Osteocyte (in vitro differentiated cells): ENCODE results near the gene BOK. TPM values are rescaled to one million over a fixed set of nuclear protein-coding genes. Genes with fewer than 3 reads are reported as not detected.

Experiments
- DNase-seq: peaks from one replicate; pipeline ENCODE4 v3.0.0; 2021; ENCODE audit warnings: mixed read lengths; ENCODE audit not compliant: unreplicated experiment; ENCODE audit errors: extremely low spot score
- H3K27ac Mint-ChIP-seq: one replicate; pipeline ENCODE4 v1.8.0; 2021; ENCODE audit warnings: mild to moderate bottlenecking, mixed read lengths; ENCODE audit not compliant: unreplicated experiment
- H3K27me3 Mint-ChIP-seq: one replicate; pipeline ENCODE4 v1.8.0; 2021; ENCODE audit warnings: mixed read lengths; ENCODE audit not compliant: unreplicated experiment
- H3K36me3 Mint-ChIP-seq: one replicate; pipeline ENCODE4 v1.8.0; 2021; ENCODE audit warnings: mixed read lengths; ENCODE audit not compliant: unreplicated experiment
- H3K4me1 Mint-ChIP-seq: one replicate; pipeline ENCODE4 v1.8.0; 2021; ENCODE audit warnings: mixed read lengths; ENCODE audit not compliant: unreplicated experiment
- H3K4me3 Mint-ChIP-seq: one replicate; pipeline ENCODE4 v1.8.0; 2021; ENCODE audit warnings: mild to moderate bottlenecking, moderate library complexity, mixed read lengths; ENCODE audit not compliant: unreplicated experiment
- H3K9me3 Mint-ChIP-seq: one replicate; pipeline ENCODE4 v1.8.0; 2021; ENCODE audit warnings: mixed read lengths; ENCODE audit not compliant: unreplicated experiment
- total RNA-seq: library from RNA; stranded (reverse); gene quantifications from 2 replicates; pipeline ENCODE4 v1.2.1, GENCODE V29; 2021
- TF ChIP-seq, protein P1 (sequence below): fragments of 200-600 bp; sonication (generic); IDR thresholded peaks from 2 replicates; pipeline ENCODE4 v1.5.0; 2021; ENCODE audit warnings: antibody characterized with exemption, mild to moderate bottlenecking, moderate library complexity

Gene BOK
- total RNA-seq, 1 donor from 2014 or later = 45.0 TPM

DNA sequence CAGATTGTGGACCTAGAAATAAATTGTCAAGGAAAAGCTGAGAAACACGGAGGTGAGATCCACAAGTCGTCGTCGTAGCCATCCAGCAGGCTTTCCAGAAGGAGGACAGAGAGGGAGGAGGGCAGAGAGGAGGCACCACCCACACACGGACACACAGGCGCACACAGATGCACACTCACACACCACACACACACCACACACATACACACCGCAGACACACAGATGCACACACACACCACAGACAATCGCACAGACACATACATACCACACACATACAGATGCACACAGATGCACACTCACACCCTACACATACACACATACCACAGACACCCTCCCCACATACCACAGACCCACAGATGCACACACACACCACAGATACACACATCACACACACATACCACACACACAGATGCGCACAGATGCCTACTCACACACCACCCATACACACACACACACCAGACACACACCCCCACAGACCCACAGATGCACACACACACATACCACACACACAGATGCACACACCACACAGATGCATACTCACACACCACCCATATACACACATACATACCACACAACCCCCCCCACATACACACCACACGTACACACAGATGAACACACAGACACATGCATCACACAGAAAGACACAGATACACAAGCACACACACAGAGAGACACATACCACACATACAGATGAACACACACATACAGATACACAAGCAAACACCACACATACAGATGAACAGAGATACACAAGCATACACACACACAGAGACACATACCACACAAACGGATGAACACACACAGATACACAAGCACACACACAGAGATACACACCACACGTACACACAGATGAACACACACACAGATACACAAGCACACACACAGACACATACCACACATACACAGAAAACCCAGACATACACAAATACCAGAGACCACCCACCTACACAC lies 12.7 kb upstream of the BOK start:
- peaks cover 20% of the 10 kb centered on the region for H3K4me1 Mint-ChIP-seq
- DNase-seq = no peak
- TF ChIP-seq, protein P1, sequence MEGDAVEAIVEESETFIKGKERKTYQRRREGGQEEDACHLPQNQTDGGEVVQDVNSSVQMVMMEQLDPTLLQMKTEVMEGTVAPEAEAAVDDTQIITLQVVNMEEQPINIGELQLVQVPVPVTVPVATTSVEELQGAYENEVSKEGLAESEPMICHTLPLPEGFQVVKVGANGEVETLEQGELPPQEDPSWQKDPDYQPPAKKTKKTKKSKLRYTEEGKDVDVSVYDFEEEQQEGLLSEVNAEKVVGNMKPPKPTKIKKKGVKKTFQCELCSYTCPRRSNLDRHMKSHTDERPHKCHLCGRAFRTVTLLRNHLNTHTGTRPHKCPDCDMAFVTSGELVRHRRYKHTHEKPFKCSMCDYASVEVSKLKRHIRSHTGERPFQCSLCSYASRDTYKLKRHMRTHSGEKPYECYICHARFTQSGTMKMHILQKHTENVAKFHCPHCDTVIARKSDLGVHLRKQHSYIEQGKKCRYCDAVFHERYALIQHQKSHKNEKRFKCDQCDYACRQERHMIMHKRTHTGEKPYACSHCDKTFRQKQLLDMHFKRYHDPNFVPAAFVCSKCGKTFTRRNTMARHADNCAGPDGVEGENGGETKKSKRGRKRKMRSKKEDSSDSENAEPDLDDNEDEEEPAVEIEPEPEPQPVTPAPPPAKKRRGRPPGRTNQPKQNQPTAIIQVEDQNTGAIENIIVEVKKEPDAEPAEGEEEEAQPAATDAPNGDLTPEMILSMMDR = no peak

GRCh38 chr2:241546771-241547498 lies 11.6 kb upstream of the BOK start:
- Mint-ChIP-seq H3K4me3 (no peak overlapping the region), H3K9me3 (no peaks in the 10 kb centered on the region), H3K27me3 (no peaks in the 10 kb centered on the region), H3K4me1 (peaks cover 32% of the 10 kb centered on the region), H3K27ac (no peak overlapping the region), H3K36me3 (no peaks in the 10 kb centered on the region)
- TF ChIP-seq, protein P1 = no peak
- no peak for DNase-seq

More for the DNA sequence above, 12.7 kb upstream of the BOK start:
- no peak overlapping the region for H3K27ac Mint-ChIP-seq
- no peaks in the 10 kb centered on the region for H3K36me3 Mint-ChIP-seq
- no peaks in the 10 kb centered on the region for H3K27me3 Mint-ChIP-seq
- no peaks in the 10 kb centered on the region for H3K9me3 Mint-ChIP-seq
- no peak overlapping the region for H3K4me3 Mint-ChIP-seq

DNA sequence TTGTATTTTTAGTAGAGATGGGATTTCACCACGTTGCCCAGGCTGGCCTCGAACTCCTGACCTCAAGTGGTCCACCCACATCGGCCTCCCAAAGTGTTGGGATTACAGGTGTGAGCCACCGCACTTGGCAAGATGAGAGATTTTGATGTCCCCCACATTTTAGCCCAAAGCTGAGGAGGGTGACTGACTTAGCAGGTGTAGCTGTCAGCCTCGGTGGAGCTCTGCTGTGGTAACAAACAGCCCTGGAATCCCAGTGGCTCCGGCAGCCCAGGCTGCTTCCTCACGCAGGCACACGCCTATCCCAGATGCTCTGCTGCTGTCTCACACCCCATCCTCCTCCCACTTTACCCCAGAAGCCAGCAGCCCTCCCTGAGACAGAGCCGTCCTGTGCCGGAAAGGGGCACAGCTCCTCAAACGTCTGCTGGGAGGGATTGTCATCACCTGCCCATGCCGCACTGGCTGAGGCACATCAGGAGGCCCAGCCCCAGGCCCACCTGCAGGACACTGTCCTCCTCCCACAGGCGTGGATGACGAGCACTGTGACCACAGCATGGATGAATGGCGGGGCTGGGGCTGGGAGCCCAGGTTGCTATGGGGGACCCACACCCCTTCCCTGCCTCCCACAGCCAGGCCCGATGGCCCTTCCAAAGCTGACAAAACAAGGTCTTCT lies 10.6 kb upstream of the BOK start:
- H3K9me3 Mint-ChIP-seq = no peaks in the 10 kb centered on the region
- no peak overlapping the region for H3K27ac Mint-ChIP-seq
- no peak for DNase-seq
- H3K4me1 Mint-ChIP-seq = peaks cover 40% of the 10 kb centered on the region
- TF ChIP-seq, protein P1 = no peak
- no peaks in the 10 kb centered on the region for H3K27me3 Mint-ChIP-seq
- H3K4me3 Mint-ChIP-seq = no peak overlapping the region
- no peaks in the 10 kb centered on the region for H3K36me3 Mint-ChIP-seq

- Mint-ChIP-seq H3K36me3 (no peaks in the 10 kb centered on the region), H3K4me1 (peaks cover 40% of the 10 kb centered on the region), H3K27ac (no peak overlapping the region), H3K9me3 (no peaks in the 10 kb centered on the region), H3K4me3 (no peak overlapping the region), H3K27me3 (no peaks in the 10 kb centered on the region)
- no peak for DNase-seq
- TF ChIP-seq, protein P1 = no peak
These were observed 10.1 kb upstream of the BOK start for GRCh38 chr2:241548451-241548835.
